HG02981 (cell line): ENCODE results near the gene FOSB.

Experiments used
- ATAC-seq: cut with Tn5 transposase; IDR thresholded peaks from one replicate; pipeline ENCODE4 v1.9.1; 2021; ENCODE audit warnings: mild to moderate bottlenecking, moderate library complexity; ENCODE audit not compliant: unreplicated experiment

The FOSB gene

GRCh38 chr19:45478454-45479238 lies 10.8 kb downstream of the FOSB start:
- peak; percentile 69 for ATAC-seq

DNA sequence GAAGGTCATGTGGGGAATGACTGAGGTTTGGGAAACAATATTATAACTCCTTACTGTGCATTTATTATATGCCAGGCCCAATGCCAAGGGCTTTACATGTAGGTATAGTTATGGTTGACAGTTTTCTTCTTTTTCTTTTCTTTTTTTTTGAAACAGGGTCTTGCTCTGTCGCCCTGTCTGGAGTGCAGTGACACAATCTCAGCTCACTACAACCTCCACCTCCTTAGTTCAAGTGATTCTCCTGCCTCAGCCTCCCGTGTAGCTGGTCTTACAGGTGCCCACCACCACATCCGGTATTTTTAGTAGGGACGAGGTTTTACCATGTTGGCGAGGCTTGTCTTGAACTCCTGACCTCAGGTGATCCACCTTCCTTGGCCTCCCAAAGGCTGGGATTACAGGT lies 15.2 kb downstream of the FOSB start:
- ATAC-seq: no peak

DNA sequence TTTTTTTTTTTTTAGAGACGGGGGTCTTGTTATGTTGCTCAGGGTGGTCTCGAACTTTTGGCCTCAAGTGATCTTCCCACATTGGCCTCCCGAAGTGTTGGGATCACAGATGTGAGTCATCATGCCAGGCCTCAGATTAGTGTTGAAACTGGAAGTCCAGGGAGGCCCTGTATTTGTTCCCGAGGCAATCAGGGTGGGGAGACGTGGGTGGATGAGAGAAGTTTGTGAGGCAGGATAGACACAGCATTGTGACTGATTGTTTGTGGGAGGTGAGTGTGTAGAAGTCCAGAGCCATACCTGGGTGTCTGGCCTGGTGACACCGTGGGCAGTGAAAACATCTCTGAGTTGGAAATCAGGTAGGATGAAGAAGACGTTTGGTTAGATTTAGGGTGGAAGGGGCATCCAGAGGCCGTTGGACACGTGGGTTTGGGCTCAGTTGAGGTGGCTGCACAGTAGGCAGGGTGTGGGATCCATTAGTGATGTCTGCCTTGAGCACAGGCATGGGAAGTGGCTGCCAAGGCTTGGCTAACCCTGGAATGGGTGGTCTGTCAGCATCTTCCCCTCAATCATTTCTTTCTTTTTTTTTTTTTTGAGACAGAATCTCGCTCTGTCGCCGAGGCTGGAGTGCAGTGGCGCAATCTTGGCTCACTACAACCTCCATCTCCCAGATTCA lies 16.6 kb downstream of the FOSB start:
- no peak for ATAC-seq

GRCh38 chr19:45485305-45486077 lies 17.7 kb downstream of the FOSB start:
- ATAC-seq: peak; percentile 96

GRCh38 chr19:45488708-45489107 lies 20.9 kb downstream of the FOSB start:
- ATAC-seq: no peak

DNA sequence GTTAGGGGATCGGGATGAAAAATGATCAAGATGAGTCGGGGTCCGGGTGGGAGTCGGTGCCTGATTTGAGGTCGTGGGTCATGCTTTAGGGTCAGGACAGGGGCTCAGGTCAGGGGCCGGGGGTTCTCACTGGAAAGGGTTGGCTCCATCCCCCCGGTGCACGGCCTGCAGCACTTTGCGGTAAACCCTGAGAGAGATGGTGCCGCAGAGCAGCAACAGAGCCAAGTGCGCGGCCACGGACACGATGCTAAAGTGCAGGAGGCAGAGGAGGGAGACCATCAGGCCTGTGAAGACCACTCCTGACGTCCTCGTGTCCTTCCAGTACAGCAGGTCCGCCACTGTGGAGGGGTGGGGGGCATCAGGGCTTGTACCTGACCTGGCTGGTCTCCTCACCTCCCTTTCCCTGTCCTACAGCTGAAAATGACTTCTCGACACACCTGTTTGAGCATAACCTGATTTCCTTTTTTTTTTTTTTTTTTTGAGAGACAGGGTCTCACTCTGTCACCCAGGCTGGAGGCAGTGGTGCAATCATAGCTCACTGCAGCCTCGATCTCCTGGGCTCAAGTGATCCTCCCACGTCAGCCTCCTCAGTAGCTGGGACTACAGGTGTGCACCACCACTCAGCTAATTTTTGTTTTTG lies 21.5 kb downstream of the FOSB start:
- no peak for ATAC-seq

GRCh38 chr19:45492137-45492626 lies 24.4 kb downstream of the FOSB start:
- ATAC-seq: no peak

- no peak for ATAC-seq
Measured at GRCh38 chr19:45492627-45493470, 25.1 kb downstream of the FOSB start.

DNA sequence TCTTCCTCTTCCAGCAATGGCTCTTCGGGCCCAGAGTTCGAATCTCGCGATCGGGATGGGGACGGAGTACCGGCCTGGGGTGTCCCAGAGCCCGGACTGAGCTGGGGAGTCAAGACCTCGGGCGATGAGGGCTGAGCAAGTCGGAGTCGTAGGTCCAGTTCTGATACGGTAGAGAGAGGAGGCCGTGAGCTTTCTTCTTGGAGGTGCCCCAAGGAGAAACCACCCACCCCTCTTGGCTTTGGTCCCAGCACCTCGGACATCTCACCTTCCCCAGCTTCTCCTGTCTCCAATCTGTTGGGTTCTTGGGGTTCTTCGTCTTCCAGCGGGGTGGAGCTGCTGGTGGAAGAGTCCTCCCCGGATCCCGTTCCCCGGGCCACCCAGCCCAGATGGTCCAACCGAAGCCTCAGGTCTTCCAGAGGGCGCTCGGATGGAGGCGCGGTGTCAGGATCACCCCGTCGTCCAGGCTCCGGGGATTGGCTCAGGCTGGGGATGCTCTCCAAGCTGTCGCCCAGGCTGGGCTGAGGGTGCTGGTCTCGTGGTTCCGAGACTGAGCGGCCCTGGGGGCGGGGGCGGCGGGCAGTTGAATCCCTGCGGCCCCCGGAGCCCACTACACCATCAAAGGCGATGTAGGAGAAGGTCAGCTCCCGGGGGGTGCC lies 26.6 kb downstream of the FOSB start:
- ATAC-seq: no peak

DNA sequence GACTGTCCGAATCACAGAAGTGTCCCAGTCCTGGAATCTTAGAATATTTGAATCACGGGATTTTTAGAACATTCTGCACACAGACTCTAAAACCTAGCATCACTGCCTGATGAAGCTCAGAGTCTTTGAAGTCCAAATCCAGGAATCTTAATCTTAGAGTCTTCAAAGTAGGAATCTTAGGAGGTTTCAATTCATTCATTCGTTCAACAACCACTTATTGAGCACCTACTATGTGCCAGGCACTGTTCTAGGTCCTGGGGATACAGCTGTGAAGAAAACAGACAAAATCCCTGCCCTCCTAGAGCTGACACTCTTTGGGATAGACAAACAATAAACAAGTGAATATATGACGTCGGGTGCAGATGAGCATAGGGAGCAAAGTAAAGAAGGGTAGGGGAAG lies 27.4 kb downstream of the FOSB start:
- ATAC-seq: no peak

- peak; percentile 6 for ATAC-seq
Measured at GRCh38 chr19:45496349-45496953, 28.7 kb downstream of the FOSB start.

- ATAC-seq: no peak
Measured at GRCh38 chr19:45497791-45498190, 30.0 kb downstream of the FOSB start.

DNA sequence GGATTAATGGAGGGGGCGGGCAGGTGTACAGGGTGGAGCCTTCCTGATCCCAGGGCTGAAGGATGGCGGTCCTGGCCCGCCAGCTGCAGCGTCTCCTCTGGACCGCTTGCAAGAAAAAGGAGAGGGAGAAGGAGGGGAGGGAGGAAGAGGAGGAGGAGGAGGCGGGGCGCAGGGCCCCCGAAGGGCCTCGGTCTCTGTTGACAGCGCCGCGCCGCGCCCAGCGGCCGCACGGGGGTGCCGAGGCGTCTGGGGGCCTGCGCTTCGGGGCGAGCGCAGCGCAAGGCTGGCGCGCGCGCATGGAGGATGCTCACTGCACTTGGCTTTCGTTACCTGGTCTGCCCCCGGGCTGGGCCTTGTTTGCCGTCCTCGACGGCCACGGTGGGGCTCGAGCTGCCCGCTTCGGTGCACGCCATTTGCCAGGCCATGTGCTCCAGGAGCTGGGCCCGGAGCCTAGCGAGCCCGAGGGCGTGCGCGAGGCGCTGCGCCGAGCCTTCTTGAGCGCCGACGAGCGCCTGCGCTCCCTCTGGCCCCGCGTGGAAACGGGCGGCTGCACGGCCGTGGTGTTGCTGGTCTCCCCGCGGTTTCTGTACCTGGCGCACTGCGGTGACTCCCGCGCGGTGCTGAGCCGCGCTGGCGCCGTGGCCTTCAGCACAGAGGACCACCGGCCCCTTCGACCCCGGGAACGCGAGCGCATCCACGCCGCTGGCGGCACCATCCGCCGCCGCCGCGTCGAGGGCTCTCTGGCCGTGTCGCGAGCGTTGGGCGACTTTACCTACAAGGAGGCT lies 30.8 kb downstream of the FOSB start, which contains the start of gene PPM1N:
Gene PPM1N, plus strand, starts transcription at position 33 of the 785 bp plus-strand sequence. Its CDS starts 30 bp downstream, at position 63.
- ATAC-seq: no peak

DNA sequence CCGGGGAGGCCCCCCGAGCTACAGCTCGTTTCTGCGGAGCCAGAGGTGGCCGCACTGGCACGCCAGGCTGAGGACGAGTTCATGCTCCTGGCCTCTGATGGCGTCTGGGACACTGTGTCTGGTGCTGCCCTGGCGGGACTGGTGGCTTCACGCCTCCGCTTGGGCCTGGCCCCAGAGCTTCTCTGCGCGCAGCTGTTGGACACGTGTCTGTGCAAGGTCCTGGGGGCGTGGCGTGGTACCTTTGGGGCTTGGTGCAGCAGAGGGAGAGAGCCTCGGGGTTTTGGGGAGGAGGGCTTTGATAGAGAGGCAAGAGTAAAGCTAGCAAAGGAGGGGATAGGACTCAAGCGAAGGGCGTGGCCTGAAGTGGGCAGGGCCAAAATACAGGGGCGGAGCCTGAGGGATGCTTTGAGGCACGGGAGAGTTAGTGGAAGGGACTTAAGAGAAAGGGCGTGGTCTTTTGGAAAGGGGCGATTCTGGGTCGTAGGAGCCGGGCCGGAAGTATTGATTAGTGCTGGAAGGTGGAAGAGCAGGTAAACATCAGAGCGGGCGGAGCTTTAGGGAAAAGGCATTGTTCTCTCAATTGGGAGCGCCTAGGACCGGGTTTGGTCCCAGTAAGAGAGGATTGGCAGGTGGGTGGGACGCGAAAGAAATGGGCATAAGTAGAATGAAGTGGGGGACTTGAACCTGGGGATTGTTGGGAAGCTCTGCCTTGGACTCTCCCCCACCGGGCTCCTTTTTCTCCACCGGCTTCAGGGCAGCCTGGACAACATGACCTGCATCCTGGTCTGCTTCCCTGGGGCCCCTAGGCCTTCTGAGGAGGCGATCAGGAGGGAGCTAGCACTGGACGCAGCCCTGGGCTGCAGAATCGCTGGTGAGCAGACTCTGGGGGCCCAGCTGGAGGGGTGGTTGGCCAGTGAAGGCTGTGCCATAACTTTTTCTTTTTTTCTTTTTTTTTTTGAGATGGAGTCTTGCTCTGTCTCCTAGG lies 31.7 kb downstream of the FOSB start:
- no peak for ATAC-seq

DNA sequence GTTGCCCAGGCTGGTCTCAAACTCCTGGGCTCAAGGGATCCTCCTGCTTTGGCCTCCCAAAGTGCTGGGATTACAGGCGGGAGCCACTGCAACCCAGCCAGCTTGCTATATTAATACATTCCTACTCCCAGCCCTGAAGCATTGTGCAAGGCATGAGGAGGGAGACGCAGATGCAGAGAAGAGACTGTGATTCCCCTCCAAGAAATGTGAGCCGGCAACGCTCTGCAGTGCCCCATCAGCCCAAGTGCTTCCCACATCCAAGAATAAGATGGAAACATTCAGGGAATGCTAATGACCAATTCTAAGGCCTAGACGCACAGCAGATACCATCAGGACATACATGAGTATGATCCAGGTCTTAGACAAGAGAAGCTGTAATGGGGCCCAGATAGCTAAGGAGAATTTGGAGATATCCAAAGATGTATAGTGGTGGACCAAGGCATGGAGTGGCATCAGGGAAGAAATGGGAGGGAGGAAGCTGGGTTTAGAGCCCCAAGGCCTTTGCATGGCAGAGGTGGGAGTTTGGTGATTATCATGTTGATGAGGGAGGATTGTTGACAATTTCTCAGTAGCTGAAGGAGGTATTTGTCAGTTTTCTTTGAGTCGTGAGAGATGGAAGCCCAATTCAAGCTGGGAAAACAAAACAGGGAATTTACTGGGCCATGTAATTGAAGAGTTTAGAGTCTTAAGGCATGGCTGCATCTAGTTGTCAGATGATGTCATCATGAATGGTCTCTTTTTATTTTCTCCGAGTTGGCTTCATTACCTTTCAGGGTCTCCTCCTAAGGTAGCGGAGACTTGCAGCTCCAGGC lies 33.3 kb downstream of the FOSB start:
- no peak for ATAC-seq

DNA sequence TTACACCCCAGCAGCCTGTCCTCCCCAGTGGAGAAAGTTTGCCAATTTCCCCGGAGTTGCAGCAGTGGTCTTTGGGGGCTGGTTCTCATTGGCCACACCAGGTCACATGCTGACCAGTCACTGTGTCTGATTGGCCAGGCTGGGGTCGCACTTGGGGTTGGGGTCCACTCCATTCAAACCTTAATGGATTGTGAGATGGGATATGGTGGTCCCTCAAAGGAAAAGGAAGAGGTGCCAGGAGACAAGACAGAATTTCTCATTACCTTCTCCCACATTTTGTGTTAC lies 33.9 kb downstream of the FOSB start:
- no peak for ATAC-seq

DNA sequence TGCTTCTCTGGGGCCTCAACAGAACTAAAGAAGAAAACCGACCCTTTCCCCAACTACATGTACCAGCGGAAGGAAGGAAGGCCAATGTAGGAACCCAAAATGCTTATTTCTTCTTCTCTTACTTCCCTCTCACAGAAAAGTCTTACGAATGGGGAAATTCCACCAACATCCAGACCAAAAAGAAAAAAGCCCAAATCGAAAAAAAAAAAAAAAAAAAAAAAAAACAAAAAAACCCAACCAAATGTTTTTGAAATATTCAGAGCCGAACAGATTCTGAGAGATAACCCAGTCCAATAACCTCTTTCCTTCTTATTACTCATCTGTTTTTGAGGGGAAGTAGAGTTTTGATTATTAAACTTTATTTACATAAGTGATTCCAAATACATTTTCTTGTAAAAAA lies 34.3 kb downstream of the FOSB start:
- no peak for ATAC-seq
